CD8-positive, alpha-beta memory T cell (primary cell): ENCODE results near the gene PFKP. TPM values are rescaled to one million over a fixed set of nuclear protein-coding genes. Genes with fewer than 3 reads are reported as not detected.
A peak's percentile ranks its signal among the peaks of the same experiment; 100 is the strongest.

ENCODE experiments used
- CTCF ChIA-PET: fragments of 350-600 bp; sonication (Branson Sonifier 250); formaldehyde crosslinking; loops from one replicate; lab custom pipeline; 2021; ENCODE audit warnings: antibody characterized with exemption; lab: Charles Lee
- POLR2A ChIA-PET: fragments of 350-600 bp; sonication (Branson Sonifier 250); formaldehyde crosslinking; loops from one replicate; lab custom pipeline; 2021; ENCODE audit warnings: antibody characterized with exemption; lab: Charles Lee
- DNase-seq, 5 donors: peaks; one replicate each; pipeline versions ENCODE4 v3.0.0 to v3.0.0-alpha.2; 2020 to 2022; ENCODE audit warnings: mixed read lengths in 1 of 5
- H3K27ac ChIP-seq: one replicate; pipeline ENCODE4 v1.7.0; 2013; ENCODE audit warnings: low read depth, mild to moderate bottlenecking, low read length, moderate library complexity
- H3K27me3 ChIP-seq: 2 replicates; pipeline ENCODE4 v1.7.0; 2013; ENCODE audit warnings: low read length, mild to moderate bottlenecking; ENCODE audit not compliant: insufficient read depth, poor library complexity, severe bottlenecking
- H3K36me3 ChIP-seq: 2 replicates; pipeline ENCODE4 v1.7.0; 2013; ENCODE audit warnings: mild to moderate bottlenecking, low read length, moderate library complexity; ENCODE audit not compliant: insufficient read depth
- H3K4me1 ChIP-seq: 2 replicates; pipeline ENCODE4 v1.7.0; 2013; ENCODE audit warnings: mild to moderate bottlenecking, low read length, moderate library complexity; ENCODE audit not compliant: insufficient read depth
- H3K4me3 ChIP-seq: 2 replicates; pipeline ENCODE4 v1.7.0; 2013; ENCODE audit warnings: mild to moderate bottlenecking, low read length
- H3K9me3 ChIP-seq: 2 replicates; pipeline ENCODE4 v1.7.0; 2013; ENCODE audit warnings: mild to moderate bottlenecking, low read length
- H3K27ac Mint-ChIP-seq, 8 donors: one replicate each; pipeline ENCODE4 v1.8.0; 2020 to 2021; ENCODE audit warnings: mixed read lengths in 8 of 8, mild to moderate bottlenecking in 6 of 8, inconsistent platforms in 3 of 8, moderate library complexity in 3 of 8
- H3K27me3 Mint-ChIP-seq, 2 donors: one replicate each; pipeline ENCODE4 v1.8.0; 2020 to 2021; ENCODE audit warnings: mixed read lengths in 2 of 2, mild to moderate bottlenecking in 1 of 2, moderate library complexity in 1 of 2
- H3K36me3 Mint-ChIP-seq, 3 donors: one replicate each; pipeline ENCODE4 v1.8.0; 2020 to 2021; ENCODE audit warnings: mixed read lengths in 3 of 3, inconsistent platforms in 1 of 3, mild to moderate bottlenecking in 1 of 3
- H3K4me1 Mint-ChIP-seq, 3 donors: one replicate each; pipeline ENCODE4 v1.8.0; 2020 to 2021; ENCODE audit warnings: mixed read lengths in 3 of 3, inconsistent platforms in 1 of 3, mild to moderate bottlenecking in 1 of 3
- H3K4me3 Mint-ChIP-seq, 7 donors: one replicate each; pipeline ENCODE4 v1.8.0; 2020 to 2021; ENCODE audit warnings: mixed read lengths in 7 of 7, mild to moderate bottlenecking in 6 of 7, moderate library complexity in 4 of 7, inconsistent platforms in 2 of 7
- H3K9me3 Mint-ChIP-seq, 5 donors: one replicate each; pipeline ENCODE4 v1.8.0; 2020 to 2022; ENCODE audit warnings: mixed read lengths in 5 of 5, mild to moderate bottlenecking in 3 of 5, moderate library complexity in 2 of 5, inconsistent platforms in 1 of 5
- polyA plus RNA-seq: library from polyadenylated mRNA; unstranded; fragments of 300-500 nt; fragmentation: Illumina TruSeq; gene quantifications from one replicate; pipeline ENCODE4 v1.2.3, GENCODE V29; 2021
- total RNA-seq, 2 experiments: library from RNA; stranded (reverse); gene quantifications; one replicate each; pipeline ENCODE4 v1.2.3, GENCODE V29; 2021

The PFKP gene
- total and polyA plus RNA-seq, 3 experiments from 2014 or later, result 61.6 to 187 (median 180) TPM

DNA sequence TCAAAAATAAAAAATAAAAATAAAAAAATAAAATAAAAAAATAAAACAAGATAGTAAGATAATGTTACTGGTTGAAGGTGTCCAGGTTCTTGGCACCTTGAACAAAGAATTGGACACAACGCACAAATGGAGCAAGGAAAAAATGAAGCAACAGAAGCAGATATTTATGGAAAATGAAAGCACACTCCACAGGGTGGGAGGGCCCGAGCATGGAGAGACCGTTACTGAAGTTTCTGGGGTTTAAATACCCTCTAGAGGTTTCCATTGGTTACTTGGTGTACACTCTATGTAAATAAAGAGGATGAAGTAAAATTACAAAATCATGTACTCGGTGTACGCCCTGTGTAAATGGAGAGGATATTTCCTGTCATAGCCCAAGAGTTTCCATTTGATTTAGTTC is 15.7 kb upstream of the PFKP start:
- H3K36me3 Mint-ChIP-seq, result no peaks in the 10 kb centered on the region
- no peaks in the 10 kb centered on the region for H3K9me3 ChIP-seq
- ChIA-PET POLR2A (no interaction called here), CTCF (no interaction called here)
- H3K27ac Mint-ChIP-seq, result no peak overlapping the region
- H3K9me3 Mint-ChIP-seq, result peaks cover 0 to 1% (median 0%) of the 10 kb centered on the region in 5 donors
- no peaks in the 10 kb centered on the region for H3K4me1 ChIP-seq
- no peak for DNase-seq
- H3K4me3 Mint-ChIP-seq, result no peak overlapping the region
- H3K27me3 Mint-ChIP-seq, result peaks cover 12 to 49% of the 10 kb centered on the region in 2 donors
- H3K36me3 ChIP-seq, result no peaks in the 10 kb centered on the region
- peaks cover 0 to 6% (median 2%) of the 10 kb centered on the region in 3 donors for H3K4me1 Mint-ChIP-seq
- no peaks in the 10 kb centered on the region for H3K27me3 ChIP-seq
- H3K4me3 ChIP-seq, result no peak overlapping the region
- no peak overlapping the region for H3K27ac ChIP-seq

DNA sequence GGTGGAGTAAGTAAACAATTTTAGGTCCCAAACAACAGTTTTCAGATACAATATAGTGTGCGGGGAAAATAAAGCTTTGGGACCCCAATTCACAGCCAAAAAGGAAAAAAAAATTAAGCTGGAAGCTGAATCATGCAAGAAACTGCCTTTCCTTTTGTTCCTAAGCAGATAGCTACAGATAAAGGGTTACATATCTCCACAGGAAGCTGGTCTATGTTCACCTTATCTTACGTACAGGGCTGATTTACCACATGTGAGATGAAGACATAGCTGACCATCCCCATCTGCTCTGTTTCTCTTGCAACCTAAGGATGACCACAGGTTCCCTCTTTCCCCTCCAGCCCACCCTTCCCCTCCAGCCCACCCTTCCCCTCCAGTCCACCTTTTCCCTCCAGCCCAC is 14.2 kb upstream of the PFKP start:
- Mint-ChIP-seq H3K36me3 (no peaks in the 10 kb centered on the region), H3K4me1 (peaks cover 4 to 16% (median 7%) of the 10 kb centered on the region in 3 donors), H3K27ac (no peak overlapping the region), H3K4me3 (no peak overlapping the region), H3K27me3 (peaks cover 11 to 37% of the 10 kb centered on the region in 2 donors), H3K9me3 (peaks cover 0 to 3% (median 0%) of the 10 kb centered on the region in 5 donors)
- Histone ChIP-seq H3K9me3 (no peaks in the 10 kb centered on the region), H3K36me3 (no peaks in the 10 kb centered on the region), H3K27ac (no peak overlapping the region), H3K4me3 (no peak overlapping the region), H3K4me1 (no peaks in the 10 kb centered on the region), H3K27me3 (no peaks in the 10 kb centered on the region)
- ChIA-PET POLR2A (no interaction called here), CTCF (interaction anchor here (1.7 kb wide), 1 partner anchor 9 kb away, joined by 8 read pairs; no protein-coding TSS in a partner anchor)
- no peak for DNase-seq

DNA sequence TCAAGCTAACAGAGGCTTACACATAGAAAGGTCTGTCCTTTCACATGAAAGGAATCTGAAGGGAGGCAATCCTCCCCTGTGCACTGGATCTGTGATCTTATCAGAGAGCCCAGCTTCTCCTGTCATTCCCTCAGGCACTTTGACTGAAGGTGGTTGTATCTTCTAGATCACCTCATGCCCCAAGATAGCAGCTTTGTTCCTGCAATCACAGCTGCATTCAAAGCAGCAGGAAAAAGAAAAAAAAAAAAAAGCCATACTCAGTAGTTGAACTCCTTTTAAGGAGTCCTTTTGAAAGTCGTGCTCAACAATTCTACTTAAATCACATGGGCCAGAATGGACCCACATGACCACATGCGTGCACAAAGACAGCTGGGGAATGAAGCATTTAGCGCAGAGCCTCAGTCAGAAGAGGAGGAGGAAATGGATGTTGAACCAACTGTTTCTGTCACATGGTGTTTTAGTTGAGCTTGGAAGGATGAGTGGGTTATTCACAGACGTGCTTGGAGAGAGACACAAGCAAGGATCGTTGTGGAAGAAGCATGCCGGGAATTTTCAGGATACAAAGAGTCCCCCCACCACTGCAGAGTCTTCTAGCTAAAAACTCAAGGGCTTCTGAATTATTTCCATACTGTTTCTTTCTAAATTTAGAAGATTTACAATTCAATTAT is 13.0 kb upstream of the PFKP start:
- Mint-ChIP-seq H3K9me3 (peaks cover 0 to 4% (median 0%) of the 10 kb centered on the region in 5 donors), H3K27ac (no peak overlapping the region), H3K27me3 (peaks cover 10 to 29% of the 10 kb centered on the region in 2 donors), H3K36me3 (no peaks in the 10 kb centered on the region), H3K4me3 (no peak overlapping the region), H3K4me1 (peaks cover 10 to 20% (median 13%) of the 10 kb centered on the region in 3 donors)
- Histone ChIP-seq H3K36me3 (no peaks in the 10 kb centered on the region), H3K27me3 (no peaks in the 10 kb centered on the region), H3K9me3 (no peaks in the 10 kb centered on the region), H3K4me3 (no peak overlapping the region), H3K27ac (no peak overlapping the region), H3K4me1 (no peaks in the 10 kb centered on the region)
- POLR2A ChIA-PET, result no interaction called here
- CTCF ChIA-PET, result interaction anchor here (1.7 kb wide), 1 partner anchor 10 kb away, joined by 5 read pairs; no protein-coding TSS in a partner anchor
- no peak for DNase-seq

DNA sequence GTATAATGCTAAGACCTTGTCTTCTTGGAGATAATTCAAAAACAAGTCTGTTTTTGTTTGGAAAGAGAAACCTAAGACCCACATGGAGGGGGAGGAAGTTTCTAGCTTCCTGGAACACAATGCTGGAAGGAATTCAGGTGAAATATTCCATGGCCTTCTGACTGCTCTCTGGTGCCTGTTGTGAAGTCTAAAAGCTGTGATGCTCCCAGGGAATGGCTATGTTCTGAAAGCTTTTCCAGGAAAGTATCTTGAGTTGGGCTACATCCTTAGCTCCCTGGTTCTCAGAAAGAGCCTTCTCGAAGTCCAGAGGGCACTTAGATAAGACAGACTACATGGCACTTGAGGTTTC is 12.5 kb upstream of the PFKP start:
- H3K4me3 Mint-ChIP-seq, result no peak overlapping the region
- peaks cover 0 to 4% (median 0%) of the 10 kb centered on the region in 5 donors for H3K9me3 Mint-ChIP-seq
- H3K4me1 Mint-ChIP-seq, result peaks cover 10 to 20% (median 13%) of the 10 kb centered on the region in 3 donors
- H3K27ac Mint-ChIP-seq, result no peak overlapping the region
- POLR2A ChIA-PET, result no interaction called here
- CTCF ChIA-PET, result interaction anchor here (1.7 kb wide), 1 partner anchor 11 kb away, joined by 5 read pairs; no protein-coding TSS in a partner anchor
- Histone ChIP-seq H3K4me1 (no peaks in the 10 kb centered on the region), H3K27ac (no peak overlapping the region), H3K36me3 (no peaks in the 10 kb centered on the region), H3K4me3 (no peak overlapping the region), H3K27me3 (no peaks in the 10 kb centered on the region), H3K9me3 (no peaks in the 10 kb centered on the region)
- peaks cover 8 to 24% of the 10 kb centered on the region in 2 donors for H3K27me3 Mint-ChIP-seq
- H3K36me3 Mint-ChIP-seq, result no peaks in the 10 kb centered on the region
- DNase-seq, result no peak

DNA sequence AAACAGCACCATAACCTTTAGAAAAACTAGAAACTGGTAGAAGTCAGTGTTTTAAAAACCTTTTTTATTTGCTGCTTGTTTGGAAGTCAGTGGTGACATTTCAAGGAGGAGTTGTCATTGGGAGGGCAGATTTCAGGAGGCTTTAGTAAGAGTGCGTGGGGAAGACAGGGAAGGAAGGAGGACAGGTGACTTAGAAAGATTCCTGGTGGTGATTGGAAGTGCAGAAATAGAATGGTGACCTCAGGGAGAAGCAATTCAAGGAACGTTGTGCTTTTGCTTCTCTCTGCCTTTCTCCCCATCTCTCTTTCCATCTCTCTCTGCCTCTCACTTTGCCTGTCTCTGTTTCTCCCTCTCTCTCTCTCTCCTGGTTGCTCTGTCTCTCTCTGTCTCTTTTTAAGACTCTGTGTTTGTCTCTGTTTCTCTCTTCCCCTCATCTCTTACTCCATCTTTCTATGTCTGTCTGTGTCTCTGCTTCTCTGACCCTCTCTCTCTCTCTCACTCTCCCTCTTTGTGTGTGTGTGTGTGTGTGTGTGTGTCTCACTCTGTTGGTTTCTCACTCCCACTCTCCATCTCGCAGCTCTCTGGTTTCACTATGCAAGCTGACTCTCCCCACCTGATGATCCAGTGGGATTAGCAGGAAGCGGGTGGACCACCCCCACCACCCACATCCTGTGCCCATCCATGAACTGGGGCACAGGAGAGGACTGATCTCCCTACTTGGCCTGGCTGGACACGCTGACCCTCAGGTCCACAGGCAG is 10.9 kb upstream of the PFKP start:
- Histone ChIP-seq H3K36me3 (no peaks in the 10 kb centered on the region), H3K9me3 (no peaks in the 10 kb centered on the region), H3K27ac (no peak overlapping the region), H3K4me1 (no peaks in the 10 kb centered on the region), H3K4me3 (no peak overlapping the region), H3K27me3 (no peaks in the 10 kb centered on the region)
- H3K9me3 Mint-ChIP-seq, result peaks cover 0 to 4% (median 0%) of the 10 kb centered on the region in 5 donors
- no peaks in the 10 kb centered on the region for H3K36me3 Mint-ChIP-seq
- H3K27ac Mint-ChIP-seq, result peak overlapping the region in 3 of 8 donors; percentile 35 to 85 (median 43)
- ChIA-PET POLR2A (no interaction called here), CTCF (no interaction called here)
- H3K4me1 Mint-ChIP-seq, result peaks cover 10 to 20% (median 13%) of the 10 kb centered on the region in 3 donors
- DNase-seq, result no peak
- H3K27me3 Mint-ChIP-seq, result peaks cover 7 to 15% of the 10 kb centered on the region in 2 donors
- H3K4me3 Mint-ChIP-seq, result peak overlapping the region in 2 of 7 donors; percentile 4 to 6

DNA sequence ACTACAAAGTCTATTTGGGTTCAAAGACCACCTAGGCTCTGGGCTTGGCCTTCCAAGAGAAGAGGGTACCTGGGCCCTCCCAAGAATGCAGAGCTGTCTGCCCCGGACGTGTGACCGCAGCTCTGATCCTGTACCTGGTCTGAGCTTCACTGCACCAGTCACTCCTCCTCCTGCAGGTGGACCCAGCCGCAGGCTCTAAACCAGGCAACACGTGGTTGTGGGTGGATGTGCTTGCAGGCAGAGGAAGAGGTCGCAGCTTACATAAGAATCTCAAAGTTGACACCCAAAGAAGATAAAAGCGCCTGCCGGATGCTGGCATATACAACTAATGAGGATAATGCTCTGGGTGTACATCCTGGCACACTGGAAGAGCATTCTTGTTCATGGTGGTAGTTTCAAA is 9.4 kb upstream of the PFKP start:
- DNase-seq, result peak in 2 of 5 donors; percentile 24 to 25
- CTCF ChIA-PET, result no interaction called here
- POLR2A ChIA-PET, result no interaction called here

DNA sequence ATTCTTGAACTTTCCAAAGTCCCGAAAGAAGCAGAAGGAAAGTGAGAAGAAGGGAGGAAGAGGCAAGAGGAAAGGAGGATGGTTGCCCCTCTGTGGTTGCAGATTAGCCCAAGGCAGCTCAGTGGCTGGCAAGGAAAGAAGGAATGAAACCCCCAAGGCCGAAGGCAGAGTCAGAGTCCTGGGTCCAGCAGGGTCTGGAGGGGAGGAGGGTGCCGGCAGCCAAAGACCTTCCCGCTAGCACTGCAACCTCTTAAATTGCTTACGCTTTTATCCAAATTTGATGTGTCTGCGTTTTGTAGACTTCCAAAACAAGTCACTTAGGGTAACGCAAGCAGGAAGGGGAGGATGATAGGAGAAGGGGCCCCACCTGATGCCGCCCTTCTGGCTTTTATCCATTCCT is 7.4 kb upstream of the PFKP start:
- H3K27me3 ChIP-seq, result no peaks in the 10 kb centered on the region
- Mint-ChIP-seq H3K4me1 (peaks cover 10 to 20% (median 13%) of the 10 kb centered on the region in 3 donors), H3K27ac (peak overlapping the region in 1 of 8 donors; percentile 67), H3K9me3 (peaks cover 0 to 4% (median 0%) of the 10 kb centered on the region in 5 donors), H3K4me3 (no peak overlapping the region), H3K27me3 (peaks cover 0 to 1% of the 10 kb centered on the region in 2 donors), H3K36me3 (no peaks in the 10 kb centered on the region)
- CTCF ChIA-PET, result no interaction called here
- no peaks in the 10 kb centered on the region for H3K9me3 ChIP-seq
- H3K4me3 ChIP-seq, result no peak overlapping the region
- POLR2A ChIA-PET, result interaction anchor here (1.1 kb wide), 1 partner anchor 10 kb away, joined by 3 read pairs; no protein-coding TSS in a partner anchor
- no peaks in the 10 kb centered on the region for H3K36me3 ChIP-seq
- no peak overlapping the region for H3K27ac ChIP-seq
- no peak for DNase-seq
- no peaks in the 10 kb centered on the region for H3K4me1 ChIP-seq

More for the DNA sequence above, 9.4 kb upstream of the PFKP start:
- peaks cover 7% of the 10 kb centered on the region in 2 donors for H3K27me3 Mint-ChIP-seq
- peak overlapping the region in 4 of 8 donors; percentile 36 to 45 (median 41) for H3K27ac Mint-ChIP-seq
- H3K27ac ChIP-seq, result no peak overlapping the region
- H3K4me1 ChIP-seq, result no peaks in the 10 kb centered on the region
- no peaks in the 10 kb centered on the region for H3K36me3 ChIP-seq
- no peaks in the 10 kb centered on the region for H3K36me3 Mint-ChIP-seq
- peaks cover 10 to 20% (median 13%) of the 10 kb centered on the region in 3 donors for H3K4me1 Mint-ChIP-seq
- peaks cover 0 to 4% (median 0%) of the 10 kb centered on the region in 5 donors for H3K9me3 Mint-ChIP-seq
- H3K4me3 Mint-ChIP-seq, result peak overlapping the region in 4 of 7 donors; percentile 11 to 40 (median 25)
- no peaks in the 10 kb centered on the region for H3K27me3 ChIP-seq
- no peak overlapping the region for H3K4me3 ChIP-seq
- H3K9me3 ChIP-seq, result no peaks in the 10 kb centered on the region

DNA sequence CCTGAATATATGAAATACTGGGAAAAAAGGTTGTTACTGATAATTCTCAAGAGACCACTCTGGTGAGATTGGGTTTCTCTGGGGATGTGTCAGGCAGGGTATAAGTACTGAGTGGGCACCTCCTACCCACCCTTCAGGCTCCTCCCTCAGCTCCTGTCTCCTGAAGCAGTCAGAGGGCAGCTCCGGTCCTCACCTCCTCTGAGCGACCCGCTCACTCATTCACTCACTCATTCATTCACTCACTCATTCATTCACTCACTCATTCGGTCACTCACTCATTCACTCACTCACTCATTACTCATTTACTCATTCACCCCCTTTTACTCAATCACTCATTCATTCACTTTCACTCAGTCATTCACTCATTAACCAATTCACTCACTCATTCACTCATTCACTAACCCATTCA is 6.9 kb upstream of the PFKP start:
- POLR2A ChIA-PET, result interaction anchor here (1.1 kb wide), 1 partner anchor 10 kb away, joined by 3 read pairs; no protein-coding TSS in a partner anchor
- Mint-ChIP-seq H3K4me3 (no peak overlapping the region), H3K36me3 (no peaks in the 10 kb centered on the region), H3K27me3 (peaks cover 0 to 1% of the 10 kb centered on the region in 2 donors), H3K9me3 (peaks cover 0 to 4% (median 0%) of the 10 kb centered on the region in 5 donors), H3K27ac (no peak overlapping the region), H3K4me1 (peaks cover 10 to 20% (median 13%) of the 10 kb centered on the region in 3 donors)
- H3K9me3 ChIP-seq, result no peaks in the 10 kb centered on the region
- CTCF ChIA-PET, result no interaction called here
- H3K27ac ChIP-seq, result no peak overlapping the region
- H3K4me3 ChIP-seq, result no peak overlapping the region
- H3K27me3 ChIP-seq, result no peaks in the 10 kb centered on the region
- H3K36me3 ChIP-seq, result no peaks in the 10 kb centered on the region
- no peaks in the 10 kb centered on the region for H3K4me1 ChIP-seq
- DNase-seq, result no peak
